IMR-90 (cell line): ENCODE results near the gene KLRC1. TPM values are rescaled to one million over a fixed set of nuclear protein-coding genes. Genes with fewer than 3 reads are reported as not detected.
"Not testable (repeated sequence)": the region's sequence is repeated elsewhere in the genome, so short reads cannot be mapped to it uniquely, and the experiment has no call there.

Source experiments
- ATAC-seq: fragments of 200-7000 bp; cut with Tn5 transposase; 2 replicates; pipeline ENCODE4 v1.9.1; 2020; ENCODE audit warnings: low read depth, mild to moderate bottlenecking, moderate library complexity
- BruUV-seq: library from RNA; stranded (reverse); fragments of 400-500 nt; replicated peaks from 2 replicates; lab custom pipeline; 2021; lab: Mats Ljungman, UMichigan
- CTCF ChIA-PET: fragments of 300-600 bp; formaldehyde crosslinking; extraction: SDS; loops from one replicate; lab custom pipeline; 2021; ENCODE audit warnings: antibody characterized with exemption; lab: Yijun Ruan, JAX
- POLR2A ChIA-PET: fragments of 300-600 bp; sonication (Branson Sonifier 250); formaldehyde crosslinking; loops from one replicate; lab custom pipeline; 2022; ENCODE audit warnings: antibody characterized with exemption; ENCODE audit not compliant: unreplicated experiment; lab: Charles Lee
- DNase-seq: peaks from one replicate; pipeline ENCODE4 v3.0.0; 2013
- H2AFZ ChIP-seq: replicated peaks from 2 replicates; pipeline ENCODE3; 2013; ENCODE audit warnings: low read length, mild to moderate bottlenecking; ENCODE audit not compliant: poor library complexity
- H2AK5ac ChIP-seq: 2 replicates; pipeline ENCODE4 v1.6.1; 2013; ENCODE audit warnings: low read depth, low read length, inconsistent platforms
- H2AK9ac ChIP-seq: replicated peaks from 2 replicates; pipeline ENCODE3; 2013; ENCODE audit warnings: mild to moderate bottlenecking, low read depth, low read length, moderate library complexity; ENCODE audit not compliant: poor library complexity
- H2BK120ac ChIP-seq: 2 replicates; pipeline ENCODE4 v1.6.1; 2013; ENCODE audit warnings: low read depth, low read length, inconsistent platforms
- H2BK15ac ChIP-seq: 3 replicates; pipeline ENCODE4 v1.6.1; 2013; ENCODE audit warnings: low read depth, low read length, inconsistent platforms
- H2BK20ac ChIP-seq: 2 replicates; pipeline ENCODE4 v1.6.1; 2013; ENCODE audit warnings: low read depth, mild to moderate bottlenecking, inconsistent platforms, low read length, moderate library complexity
- H2BK5ac ChIP-seq: 2 replicates; pipeline ENCODE4 v1.6.1; 2013; ENCODE audit warnings: mild to moderate bottlenecking, low read depth, low read length, inconsistent platforms; ENCODE audit not compliant: poor library complexity, severe bottlenecking
- H3K14ac ChIP-seq: replicated peaks from 2 replicates; pipeline ENCODE4 v1.6.1; 2013; ENCODE audit warnings: low read depth, low read length, inconsistent platforms
- H3K18ac ChIP-seq: 2 replicates; pipeline ENCODE4 v1.6.1; 2013; ENCODE audit warnings: low read depth, low read length, control low read depth
- H3K23ac ChIP-seq: 2 replicates; pipeline ENCODE4 v1.6.1; 2013; ENCODE audit warnings: low read depth, low read length, inconsistent platforms
- H3K27ac ChIP-seq: 2 replicates; pipeline ENCODE4 v1.5.1; 2013; ENCODE audit warnings: mild to moderate bottlenecking, control low read depth, low read length; ENCODE audit not compliant: insufficient read depth
- H3K27me3 ChIP-seq: 2 replicates; pipeline ENCODE4 v1.6.1; 2013; ENCODE audit warnings: low read length; ENCODE audit not compliant: control insufficient read depth, insufficient read depth
- H3K36me3 ChIP-seq: 2 replicates; pipeline ENCODE4 v1.6.1; 2013; ENCODE audit warnings: low read length, mixed read lengths; ENCODE audit not compliant: control insufficient read depth, insufficient read depth
- H3K4ac ChIP-seq: 2 replicates; pipeline ENCODE4 v1.6.1; 2013; ENCODE audit warnings: low read depth, low read length, inconsistent platforms
- H3K4me1 ChIP-seq: 2 replicates; pipeline ENCODE4 v1.6.1; 2013; ENCODE audit warnings: low read length, mixed read lengths; ENCODE audit not compliant: control insufficient read depth, insufficient read depth
- H3K4me2 ChIP-seq: 2 replicates; pipeline ENCODE4 v1.6.1; 2013; ENCODE audit warnings: low read depth, mild to moderate bottlenecking, control low read depth, low read length, moderate library complexity
- H3K4me3 ChIP-seq: 2 replicates; pipeline ENCODE4 v1.5.1; 2013; ENCODE audit warnings: low read depth, mild to moderate bottlenecking, control low read depth, low read length, moderate library complexity; ENCODE audit not compliant: insufficient read depth
- H3K56ac ChIP-seq: 2 replicates; pipeline ENCODE4 v1.6.1; 2013; ENCODE audit warnings: low read length, inconsistent platforms; ENCODE audit not compliant: insufficient read depth; ENCODE audit errors: extremely low read depth
- H3K79me1 ChIP-seq, 2 experiments: 2 replicates each; pipeline ENCODE4 v1.6.1; 2013; ENCODE audit warnings: low read length in 2 of 2, inconsistent platforms in 1 of 2, low read depth in 1 of 2
- H3K9ac ChIP-seq: 2 replicates; pipeline ENCODE4 v1.6.1; 2013; ENCODE audit warnings: low read depth, low read length, control low read depth
- H3K9me1 ChIP-seq: 2 replicates; pipeline ENCODE4 v1.6.1; 2013; ENCODE audit warnings: low read length, inconsistent platforms; ENCODE audit not compliant: insufficient read depth
- H3K9me3 ChIP-seq: 2 replicates; pipeline ENCODE4 v1.6.1; 2013; ENCODE audit warnings: low read length; ENCODE audit not compliant: control insufficient read depth, insufficient read depth
- H4K20me1 ChIP-seq: 2 replicates; pipeline ENCODE4 v1.6.1; 2013; ENCODE audit warnings: low read length, inconsistent platforms; ENCODE audit not compliant: insufficient read depth
- H4K5ac ChIP-seq: 2 replicates; pipeline ENCODE4 v1.6.1; 2013; ENCODE audit warnings: mild to moderate bottlenecking, low read depth, low read length, control low read depth
- H4K8ac ChIP-seq, 2 experiments: 2 replicates each; pipeline ENCODE4 v1.6.1; 2013; ENCODE audit warnings: low read depth in 2 of 2, low read length in 2 of 2, control low read depth in 1 of 2, inconsistent platforms in 1 of 2
- H4K91ac ChIP-seq: 2 replicates; pipeline ENCODE4 v1.6.1; 2013; ENCODE audit warnings: low read depth, low read length, inconsistent platforms; ENCODE audit not compliant: insufficient read depth
- WGBS, 2 experiments: methylation state at CpG; one replicate each; pipeline versions ENCODE4 v1.1.5 to v1.1.7; 2013; ENCODE audit warnings: missing lambda C conversion rate in 2 of 2; ENCODE audit not compliant: insufficient read length in 1 of 2; ENCODE audit errors: extremely low coverage in 2 of 2; 5-methylcytosine and 5-hydroxymethylcytosine counted together
- dilution Hi-C: fragments of 300-500 bp; cut with HindIII; formaldehyde crosslinking; loops from one replicate; pipeline ENCODE4 v1.14.3; 2018; ENCODE audit warnings: low sequenced_read_pairs; ENCODE audit not compliant: unreplicated experiment
- in situ Hi-C: fragments of 300-500 bp; cut with MboI; formaldehyde crosslinking; loops from 3 replicates; pipeline ENCODE4 v1.14.3; 2019; ENCODE audit warnings: low sequenced_read_pairs, inconsistent platforms, mixed read lengths
- intact Hi-C: fragments of 100-400 bp; cut with micrococcal nuclease; formaldehyde crosslinking; loops from 2 replicates; pipeline ENCODE4 v1.10.0; 2022
- polyA plus RNA-seq, 3 experiments: library from polyadenylated mRNA; depleted of rRNA; stranded (reverse); fragments of >200 nt; gene quantifications; 2 replicates each; pipeline ENCODE4 v1.2.3, GENCODE V29; 2012; ENCODE audit warnings: low replicate concordance in 1 of 3
- total RNA-seq: library from RNA; depleted of rRNA; stranded (reverse); fragments of >200 nt; gene quantifications from 2 replicates; pipeline ENCODE4 v1.2.3, GENCODE V29; 2012

Gene KLRC1
- total and polyA plus RNA-seq, 2 of the 4 experiments (the other 2 are of a cell fraction): not detected

DNA sequence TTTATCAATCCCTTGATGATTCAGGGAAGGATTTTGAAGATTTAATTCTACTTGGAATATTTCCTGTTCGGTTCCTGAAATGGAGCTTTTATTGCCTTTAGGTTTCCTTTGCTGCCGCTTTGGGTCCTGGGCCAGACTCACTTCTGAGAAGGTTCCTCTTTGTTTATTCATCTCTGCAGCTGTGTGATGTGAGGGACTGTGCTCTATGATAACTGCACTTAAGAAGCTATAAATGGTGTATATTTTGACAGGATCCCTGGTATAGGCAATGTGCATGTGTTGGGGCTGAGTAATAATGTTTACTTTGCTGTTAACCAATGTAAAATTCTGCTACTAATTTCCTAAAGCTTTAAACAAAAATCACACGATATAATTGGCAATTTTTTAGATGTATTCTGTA, 17.4 kb downstream of the KLRC1 start, which contains the start of gene KLRC2:
Gene KLRC2, minus strand, starts transcription at position 195 of the 400 bp plus-strand sequence. Its CDS starts 24 bp downstream, at position 171.
- ATAC-seq: peak; percentile 53
- H2BK15ac ChIP-seq, H3K36me3 ChIP-seq, H4K8ac ChIP-seq, H3K14ac ChIP-seq, H3K18ac ChIP-seq, H3K9me1 ChIP-seq, BruUV-seq, H3K79me1 ChIP-seq, DNase-seq, H2AK9ac ChIP-seq, H3K9me3 ChIP-seq, H3K23ac ChIP-seq, H2AK5ac ChIP-seq, H2BK120ac ChIP-seq, H3K4ac ChIP-seq, H3K56ac ChIP-seq, H3K4me1 ChIP-seq, H2AFZ ChIP-seq, POLR2A ChIA-PET, intact Hi-C loops, in situ Hi-C loops, H3K9ac ChIP-seq, H2BK5ac ChIP-seq, dilution Hi-C loops, H4K20me1 ChIP-seq, H3K4me2 ChIP-seq, H4K91ac ChIP-seq, H3K27ac ChIP-seq, H3K27me3 ChIP-seq, H4K5ac ChIP-seq, H2BK20ac ChIP-seq, H3K4me3 ChIP-seq, CTCF ChIA-PET: not testable (repeated sequence)
- no CpG with 5 or more reads among the region's 3 CpGs for WGBS, 2 experiments

DNA sequence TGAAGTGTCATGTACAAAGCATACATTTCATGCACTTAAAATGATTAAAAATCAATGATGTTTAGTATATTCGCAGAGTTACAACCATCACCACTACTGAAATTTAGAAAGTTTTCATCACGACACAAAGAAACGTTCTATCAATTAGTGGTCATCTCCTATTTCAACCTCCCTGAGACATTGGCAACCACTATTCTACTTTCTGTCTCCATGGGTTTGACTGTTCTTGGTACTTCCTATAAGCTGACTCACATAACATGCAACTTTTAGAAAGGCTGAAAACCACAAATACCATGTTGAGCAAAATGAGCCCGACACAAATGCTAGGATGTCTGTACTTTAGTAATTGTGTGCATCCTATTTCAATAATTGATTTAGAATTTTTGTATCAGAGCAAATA, 22.6 kb downstream of the KLRC1 start:
- H3K4me3 ChIP-seq, H3K9me3 ChIP-seq, H3K18ac ChIP-seq, H4K20me1 ChIP-seq, ATAC-seq, H3K27ac ChIP-seq, H3K36me3 ChIP-seq, H3K14ac ChIP-seq, H3K4ac ChIP-seq, H2AFZ ChIP-seq, H3K56ac ChIP-seq, H3K4me2 ChIP-seq, H2BK5ac ChIP-seq, H2AK9ac ChIP-seq, H3K4me1 ChIP-seq, H4K91ac ChIP-seq, H3K9ac ChIP-seq, in situ Hi-C loops, H3K79me1 ChIP-seq, H2BK15ac ChIP-seq, H3K27me3 ChIP-seq, BruUV-seq, POLR2A ChIA-PET, H3K23ac ChIP-seq, DNase-seq, H4K5ac ChIP-seq, H4K8ac ChIP-seq, dilution Hi-C loops, H2BK20ac ChIP-seq, H2AK5ac ChIP-seq, H3K9me1 ChIP-seq, CTCF ChIA-PET, intact Hi-C loops, H2BK120ac ChIP-seq: not testable (repeated sequence)
- WGBS, 2 experiments: no CpG with 5 or more reads among the region's 4 CpGs
